ENCODE data around the gene SERPIND1.

SERPIND1 gene

DNA sequence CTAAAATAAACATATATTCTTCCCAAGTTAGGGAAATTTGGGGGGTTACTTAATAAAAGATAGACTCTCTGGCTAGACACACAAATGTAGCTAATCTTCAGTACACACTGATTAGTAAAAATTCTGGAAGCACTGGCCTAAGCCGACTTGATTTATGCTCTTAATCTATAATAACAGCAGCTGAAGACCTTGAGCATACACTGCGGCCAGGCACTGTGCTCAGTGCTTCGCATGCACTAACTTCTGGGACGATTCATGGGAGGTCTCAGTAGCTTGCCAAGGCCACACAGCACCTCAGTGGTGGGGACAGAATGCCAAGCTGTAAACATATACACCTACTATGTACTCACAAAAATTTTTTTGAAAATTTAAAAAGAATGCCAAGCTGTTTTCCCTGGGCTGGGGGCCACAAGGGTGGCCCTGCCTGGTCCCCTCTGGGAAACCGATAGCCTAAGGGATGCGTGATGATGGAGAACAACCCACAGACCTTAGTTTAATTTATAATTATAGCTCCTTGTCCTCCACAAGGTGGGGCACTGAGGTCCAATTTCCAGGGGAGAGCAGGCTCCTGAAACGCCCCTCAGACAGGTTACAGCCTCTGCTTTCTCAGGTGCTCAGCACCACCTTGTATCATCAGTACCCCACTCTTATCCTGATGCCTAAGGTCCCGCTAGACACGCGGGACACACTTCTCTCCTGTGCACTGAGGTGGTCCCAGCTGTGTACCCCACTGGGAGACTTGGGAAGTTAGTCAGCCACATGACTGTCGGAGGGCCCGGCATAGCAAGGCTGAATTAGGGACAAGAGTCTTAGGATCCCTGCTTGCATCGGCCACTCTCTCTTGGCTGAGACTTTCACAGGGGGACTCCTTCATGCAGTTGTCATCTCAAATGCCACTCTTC is 20.1 kb downstream of the SERPIND1 start:
- TF ChIP-seq CTCF (IDR thresholded peaks at IDR 0.05; ENCODE audit: insufficient read depth, low read length, poor library complexity, severe bottlenecking), result no peak
- DNase-seq (ENCODE audit: extremely low read depth, insufficient read length), result no peak
- no peaks in the 10 kb centered on the region for H3K27me3 ChIP-seq (replicated peaks; ENCODE audit: control insufficient read depth, insufficient read depth, low read length)
- peaks cover 28% of the 10 kb centered on the region for H3K36me3 ChIP-seq (ENCODE audit: control insufficient read depth, insufficient read depth, low read length)
- H3K4me3 ChIP-seq (replicated peaks; ENCODE audit: low read depth, low read length), result no peak overlapping the region

DNA sequence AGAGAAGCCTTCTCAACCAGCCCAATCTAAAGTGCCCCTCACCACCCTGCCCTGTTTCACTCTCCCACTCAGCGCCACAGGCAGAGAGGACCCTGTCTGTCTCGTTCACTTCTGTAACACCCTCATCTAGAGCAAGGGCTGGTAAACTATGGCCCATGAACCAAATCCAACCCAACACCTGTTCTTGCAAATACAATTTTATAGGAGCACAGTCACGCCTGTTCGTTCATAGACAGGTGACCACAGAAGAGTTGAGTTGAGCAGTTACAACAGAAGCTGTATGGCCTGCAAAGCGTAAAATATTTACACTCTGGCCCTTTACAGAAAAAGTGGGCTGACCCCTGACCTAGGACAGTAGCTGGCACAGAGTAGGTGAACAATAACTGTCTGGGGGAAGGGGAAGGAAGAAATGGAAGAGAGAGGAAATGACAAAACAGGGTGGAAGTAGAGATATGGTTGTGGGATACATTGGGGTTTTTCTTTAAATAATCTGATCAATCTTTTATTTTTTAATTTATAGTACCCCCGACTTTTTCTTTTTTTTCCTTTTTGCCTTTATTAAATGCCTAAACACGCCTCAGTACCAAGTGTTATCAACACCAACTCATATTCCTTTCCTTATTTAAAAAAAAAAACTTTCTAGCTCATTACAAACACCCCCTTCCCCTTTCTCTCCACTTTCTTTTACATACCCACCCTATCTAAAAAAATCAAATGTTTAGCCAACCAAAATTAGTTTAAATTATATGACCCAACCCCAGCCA is 20.9 kb downstream of the SERPIND1 start:
- Histone ChIP-seq H3K27me3 (replicated peaks; ENCODE audit: control insufficient read depth, insufficient read depth, low read length) (no peaks in the 10 kb centered on the region), H3K4me3 (replicated peaks; ENCODE audit: low read depth, low read length) (no peak overlapping the region), H3K36me3 (ENCODE audit: control insufficient read depth, insufficient read depth, low read length) (peaks cover 29% of the 10 kb centered on the region)
- no peak for TF ChIP-seq CTCF (IDR thresholded peaks at IDR 0.05; ENCODE audit: insufficient read depth, low read length, poor library complexity, severe bottlenecking)
- DNase-seq (ENCODE audit: extremely low read depth, insufficient read length), result no peak

DNA sequence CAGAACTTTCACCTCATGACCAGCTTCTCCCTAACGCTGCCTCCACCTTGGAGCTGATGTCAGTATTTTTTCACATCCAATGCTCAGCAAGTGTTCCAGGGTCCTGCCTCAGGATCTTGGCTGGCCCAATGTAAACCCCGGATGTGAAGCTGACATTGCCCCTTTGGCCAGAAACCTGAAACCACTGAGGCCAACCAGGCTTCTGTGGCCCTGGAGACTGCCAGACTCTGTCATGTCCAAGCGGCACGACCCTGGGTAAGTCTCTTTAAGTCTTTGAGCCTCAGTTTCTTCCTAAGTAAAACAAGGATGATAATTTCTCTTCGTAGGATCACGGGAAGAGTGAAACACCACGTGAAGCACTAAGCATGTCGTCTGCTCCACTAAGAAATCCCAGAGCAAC is 22.8 kb downstream of the SERPIND1 start:
- peaks cover 31% of the 10 kb centered on the region for H3K36me3 ChIP-seq (ENCODE audit: control insufficient read depth, insufficient read depth, low read length)
- no peaks in the 10 kb centered on the region for H3K27me3 ChIP-seq (replicated peaks; ENCODE audit: control insufficient read depth, insufficient read depth, low read length)
- DNase-seq (ENCODE audit: extremely low read depth, insufficient read length), result no peak
- TF ChIP-seq CTCF (IDR thresholded peaks at IDR 0.05; ENCODE audit: insufficient read depth, low read length, poor library complexity, severe bottlenecking), result no peak
- no peak overlapping the region for H3K4me3 ChIP-seq (replicated peaks; ENCODE audit: low read depth, low read length)

DNA sequence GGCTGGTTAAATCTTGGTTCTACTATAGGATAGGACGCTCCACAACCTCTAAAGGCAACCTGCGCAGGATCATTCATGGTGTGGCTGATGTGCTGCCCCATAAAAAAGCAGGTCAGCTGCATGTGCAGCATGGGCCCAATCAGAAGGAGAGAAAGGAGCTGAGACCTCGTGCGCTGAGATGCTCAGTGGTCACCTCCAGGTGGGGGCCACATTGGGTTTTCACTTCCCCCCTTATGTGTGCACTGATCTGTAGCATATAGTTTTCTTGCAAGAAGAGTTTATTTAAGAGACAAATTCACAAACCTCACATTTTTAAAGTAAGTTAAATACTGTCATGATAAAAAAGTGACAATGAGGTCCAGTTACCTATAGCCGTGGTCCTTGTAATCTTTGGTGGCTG is 24.3 kb downstream of the SERPIND1 start:
- no peak overlapping the region for H3K4me3 ChIP-seq (replicated peaks; ENCODE audit: low read depth, low read length)
- no peak for DNase-seq (ENCODE audit: extremely low read depth, insufficient read length)
- no peak for TF ChIP-seq CTCF (IDR thresholded peaks at IDR 0.05; ENCODE audit: insufficient read depth, low read length, poor library complexity, severe bottlenecking)
- peaks cover 30% of the 10 kb centered on the region for H3K36me3 ChIP-seq (ENCODE audit: control insufficient read depth, insufficient read depth, low read length)
- no peaks in the 10 kb centered on the region for H3K27me3 ChIP-seq (replicated peaks; ENCODE audit: control insufficient read depth, insufficient read depth, low read length)

DNA sequence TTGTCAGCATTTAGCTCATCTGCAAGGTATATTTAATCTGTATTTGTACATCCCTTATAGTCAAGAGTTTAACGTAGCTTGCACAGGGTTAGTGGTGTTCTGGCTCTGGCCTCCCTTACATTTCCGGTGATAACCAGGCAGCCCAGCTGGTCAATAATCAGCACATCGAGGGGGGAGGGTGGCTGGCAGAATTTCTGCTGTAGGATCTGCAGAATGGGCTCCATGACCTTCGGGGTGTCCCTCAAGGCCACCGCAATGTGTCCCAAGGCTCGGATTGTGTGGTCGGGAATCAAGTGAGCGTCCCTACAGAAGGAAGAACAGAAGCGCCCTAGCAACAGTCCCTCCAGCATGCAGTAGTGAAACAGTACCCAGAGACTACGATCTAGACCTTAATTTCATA is 25.1 kb downstream of the SERPIND1 start:
- no peak for DNase-seq (ENCODE audit: extremely low read depth, insufficient read length)
- H3K36me3 ChIP-seq (ENCODE audit: control insufficient read depth, insufficient read depth, low read length), result peaks cover 32% of the 10 kb centered on the region
- TF ChIP-seq CTCF (IDR thresholded peaks at IDR 0.05; ENCODE audit: insufficient read depth, low read length, poor library complexity, severe bottlenecking), result no peak
- H3K27me3 ChIP-seq (replicated peaks; ENCODE audit: control insufficient read depth, insufficient read depth, low read length), result no peaks in the 10 kb centered on the region
- no peak overlapping the region for H3K4me3 ChIP-seq (replicated peaks; ENCODE audit: low read depth, low read length)

Data from GM06990 (cell line).